NT2/D1 (cell line): ENCODE data around the gene CHCHD4.
"Not testable (repeated sequence)": the region's sequence is repeated elsewhere in the genome, so short reads cannot be mapped to it uniquely, and the experiment has no call there.

Source experiments
- DNase-seq: peaks from one replicate; pipeline ENCODE4 v3.0.0-alpha.2; 2011; ENCODE audit warnings: low read depth, low spot score
- H3K27me3 ChIP-seq: 2 replicates; pipeline ENCODE4 v1.6.0; 2011; ENCODE audit warnings: mild to moderate bottlenecking; ENCODE audit not compliant: insufficient read length, insufficient read depth
- H3K36me3 ChIP-seq: 2 replicates; pipeline ENCODE4 v1.6.1; 2011; ENCODE audit warnings: mild to moderate bottlenecking, low read length, mixed read lengths; ENCODE audit not compliant: insufficient read depth, insufficient read length
- H3K4me1 ChIP-seq: 2 replicates; pipeline ENCODE4 v1.5.1; 2011; ENCODE audit not compliant: insufficient read depth, insufficient read length
- H3K4me3 ChIP-seq: 2 replicates; pipeline ENCODE4 v1.5.1; 2011; ENCODE audit warnings: low read depth; ENCODE audit not compliant: insufficient read length
- H3K9ac ChIP-seq: 2 replicates; pipeline ENCODE4 v1.6.0; 2011; ENCODE audit warnings: low read depth; ENCODE audit not compliant: insufficient read length
- H3K9me3 ChIP-seq: 2 replicates; pipeline ENCODE4 v1.5.1; 2011; ENCODE audit warnings: mild to moderate bottlenecking, low read length; ENCODE audit not compliant: insufficient read depth
- SUZ12 ChIP-seq: IDR thresholded peaks from 2 replicates; pipeline ENCODE4 v1.6.1; 2011; ENCODE audit not compliant: insufficient read length, insufficient read depth; ENCODE audit errors: extremely low read depth
- YY1 ChIP-seq: IDR thresholded peaks from 2 replicates; pipeline ENCODE4 v1.6.1; 2011; ENCODE audit not compliant: insufficient read length, insufficient read depth
- ZNF274 ChIP-seq: IDR thresholded peaks from 2 replicates; pipeline ENCODE4 v1.6.1; 2011; ENCODE audit warnings: mild to moderate bottlenecking, low read depth, low read length

Gene CHCHD4

DNA sequence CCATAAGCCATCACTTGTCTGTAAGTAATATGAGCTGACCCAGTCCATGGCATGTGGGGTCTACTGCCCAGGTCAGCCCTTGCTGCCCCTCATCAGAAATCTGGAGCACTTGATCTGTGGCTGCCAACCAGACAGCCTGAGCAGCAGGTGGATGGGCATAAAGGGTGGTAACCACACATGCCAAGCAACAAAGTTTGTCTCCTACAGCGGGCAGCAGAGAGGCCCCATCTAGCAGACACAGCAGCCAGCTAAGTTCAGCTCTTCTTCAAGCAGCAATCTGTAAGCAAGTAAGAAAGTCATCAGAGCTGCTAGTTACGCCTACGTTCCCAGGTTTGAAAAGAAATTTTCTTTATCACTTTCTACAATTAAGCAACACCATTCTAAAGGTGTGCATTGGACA lies 27.9 kb downstream of the CHCHD4 start:
- Histone ChIP-seq H3K9me3 (0 out of 2 replicates have a peak, but pooled peaks cover 7% of the 10 kb centered on the region), H3K27me3 (no peaks in the 10 kb centered on the region), H3K36me3 (no peaks in the 10 kb centered on the region), H3K9ac (no peak overlapping the region), H3K4me1 (no peaks in the 10 kb centered on the region), H3K4me3 (no peak overlapping the region)
- no peak for DNase-seq
- TF ChIP-seq YY1 = no peak
- TF ChIP-seq ZNF274 = no peak
- no peak for TF ChIP-seq SUZ12

DNA sequence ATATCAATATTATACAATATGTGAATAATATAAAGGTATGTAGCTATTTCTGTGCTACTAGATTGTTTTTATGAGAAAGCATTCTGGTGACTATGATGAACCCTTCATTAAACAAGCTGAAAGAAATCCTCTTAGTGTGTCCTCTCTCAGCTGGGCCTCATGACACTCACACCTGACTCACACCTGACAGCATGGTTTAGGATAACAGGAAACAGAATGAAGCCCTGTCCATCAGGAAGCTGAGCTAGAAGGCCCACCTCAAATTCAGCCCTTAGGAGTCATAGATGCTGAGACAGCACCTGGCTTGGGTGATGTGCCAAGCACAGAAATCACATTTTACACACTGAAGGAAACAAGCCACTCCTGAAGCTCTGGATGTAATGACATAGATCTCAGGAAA lies 30.8 kb downstream of the CHCHD4 start:
- TF ChIP-seq ZNF274 = no peak
- TF ChIP-seq YY1 = no peak
- TF ChIP-seq SUZ12 = no peak
- no peaks in the 10 kb centered on the region for H3K4me1 ChIP-seq
- DNase-seq = no peak
- no peaks in the 10 kb centered on the region for H3K36me3 ChIP-seq
- H3K27me3 ChIP-seq = no peaks in the 10 kb centered on the region
- no peak overlapping the region for H3K4me3 ChIP-seq
- no peak overlapping the region for H3K9ac ChIP-seq
- H3K9me3 ChIP-seq = 0 out of 2 replicates have a peak, but pooled peaks cover 9% of the 10 kb centered on the region

DNA sequence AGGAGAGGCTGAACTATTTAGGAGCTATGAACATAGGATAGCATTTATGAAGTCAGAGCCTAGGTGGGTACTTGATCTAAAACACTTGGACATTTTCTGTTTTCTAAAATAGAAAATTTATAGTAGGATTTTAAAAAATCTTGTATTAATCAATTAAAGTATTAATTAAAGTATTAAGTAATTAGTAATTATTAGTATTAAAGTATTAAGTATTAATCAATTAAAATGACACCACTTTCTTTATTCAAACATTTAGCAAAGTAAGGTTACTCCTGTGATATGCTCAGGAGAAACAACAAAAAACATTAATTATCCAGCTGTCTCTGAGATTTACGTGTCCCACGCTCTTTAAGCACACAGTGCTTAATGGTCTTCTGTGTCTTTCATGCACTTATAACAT lies 32.2 kb downstream of the CHCHD4 start:
- H3K4me3 ChIP-seq = no peak overlapping the region
- no peaks in the 10 kb centered on the region for H3K4me1 ChIP-seq
- no peak for TF ChIP-seq SUZ12
- no peak for TF ChIP-seq ZNF274
- TF ChIP-seq YY1 = no peak
- no peak for DNase-seq
- H3K36me3 ChIP-seq = no peaks in the 10 kb centered on the region
- no peak overlapping the region for H3K9ac ChIP-seq
- H3K9me3 ChIP-seq = peaks cover 14% of the 10 kb centered on the region
- no peaks in the 10 kb centered on the region for H3K27me3 ChIP-seq

DNA sequence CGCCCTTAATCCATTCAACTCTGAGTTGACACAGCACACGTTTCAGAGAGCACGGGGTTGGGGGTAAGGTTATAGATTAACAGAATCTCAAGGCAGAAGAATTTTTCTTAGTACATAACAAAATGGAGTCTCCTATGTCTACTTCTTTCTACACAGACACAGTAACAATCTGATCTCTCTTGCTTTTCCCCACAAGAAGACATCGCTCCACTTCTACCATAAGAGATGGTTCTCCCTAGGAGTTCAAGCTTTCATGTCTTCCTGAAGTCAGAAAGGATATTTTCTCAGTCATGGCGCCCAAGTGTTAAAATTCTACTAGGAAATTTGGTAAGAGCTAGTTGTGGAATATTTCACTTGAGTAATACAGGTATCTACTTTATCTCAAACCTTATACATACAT lies 32.7 kb downstream of the CHCHD4 start:
- not testable (repeated sequence) for H3K9ac ChIP-seq, H3K27me3 ChIP-seq, H3K4me1 ChIP-seq, H3K4me3 ChIP-seq, H3K36me3 ChIP-seq, DNase-seq
- H3K9me3 ChIP-seq = peaks cover 19% of the 10 kb centered on the region

DNA sequence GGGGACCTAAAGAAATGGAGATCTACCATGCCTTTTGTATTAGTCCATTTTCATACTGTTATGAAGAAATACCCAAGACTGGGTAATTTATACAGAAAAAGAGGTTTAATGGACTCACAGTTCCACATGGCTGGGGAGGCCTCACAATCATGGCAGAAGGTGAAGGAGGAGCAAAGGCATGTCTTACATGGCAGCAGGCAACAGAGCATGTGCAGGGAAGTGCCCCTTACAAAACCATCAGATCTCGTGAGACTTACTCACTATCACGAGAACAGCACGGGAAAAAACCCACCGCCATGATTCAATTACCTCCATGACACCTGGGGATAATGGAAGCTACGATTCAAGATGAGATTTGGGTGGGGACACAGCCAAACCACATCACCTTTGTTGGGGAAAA lies 37.2 kb downstream of the CHCHD4 start:
- H3K9ac ChIP-seq, H3K27me3 ChIP-seq, H3K36me3 ChIP-seq, H3K4me1 ChIP-seq, H3K4me3 ChIP-seq, DNase-seq: not testable (repeated sequence)
- H3K9me3 ChIP-seq = peaks cover 21% of the 10 kb centered on the region

DNA sequence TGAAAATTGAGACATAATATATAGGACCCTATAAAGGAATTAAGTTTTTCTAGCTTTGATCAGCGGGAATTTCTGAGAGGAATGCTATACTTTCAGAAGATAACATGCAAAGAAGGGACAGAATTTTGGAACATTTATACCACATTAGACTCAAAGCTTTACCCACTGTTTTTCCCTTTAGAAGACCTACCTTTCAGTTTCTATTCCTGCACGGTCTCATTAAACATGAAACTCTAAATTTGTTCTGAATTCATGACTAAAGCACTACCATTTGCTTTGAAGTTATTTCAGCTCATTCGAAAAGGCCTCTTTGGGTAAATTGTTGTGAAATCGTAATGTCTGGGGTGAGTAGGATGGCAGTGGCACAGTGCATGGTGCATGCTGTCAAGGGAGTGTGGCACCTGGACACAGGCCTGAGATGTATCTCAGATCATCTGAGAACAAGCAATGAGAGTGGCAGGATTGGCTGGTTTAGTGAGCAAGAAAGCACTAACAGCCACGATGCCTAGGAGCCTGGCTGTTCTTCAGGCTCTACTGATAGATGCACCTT lies 42.5 kb downstream of the CHCHD4 start:
- DNase-seq = no peak

DNA sequence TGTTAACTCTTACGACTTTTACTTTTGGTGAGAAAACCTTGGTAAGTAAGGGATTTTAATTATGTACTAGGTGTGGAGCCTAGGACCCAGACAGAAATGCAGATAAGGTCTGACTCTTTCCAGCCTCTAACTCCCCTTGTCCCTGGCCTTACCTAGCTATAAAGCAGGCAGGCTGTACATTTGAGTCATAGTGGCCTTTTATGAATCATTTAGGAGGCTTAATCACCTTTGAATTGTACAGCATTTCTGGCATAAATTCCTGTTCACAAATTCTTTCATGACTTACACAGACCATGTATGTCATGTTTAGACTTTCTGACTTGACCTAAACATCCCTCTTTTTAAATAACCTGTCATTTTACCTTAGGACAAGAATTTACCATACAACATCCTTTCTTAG lies 47.4 kb downstream of the CHCHD4 start:
- no peak for DNase-seq
- TF ChIP-seq ZNF274 (no peak), SUZ12 (no peak), YY1 (no peak)

More for the DNA sequence above, 42.5 kb downstream of the CHCHD4 start:
- Histone ChIP-seq H3K36me3 (no peaks in the 10 kb centered on the region), H3K27me3 (no peaks in the 10 kb centered on the region), H3K9me3 (peaks cover 26% of the 10 kb centered on the region), H3K4me3 (no peak overlapping the region), H3K4me1 (no peaks in the 10 kb centered on the region), H3K9ac (no peak overlapping the region)
- TF ChIP-seq ZNF274 = no peak
- no peak for TF ChIP-seq SUZ12
- no peak for TF ChIP-seq YY1

DNA sequence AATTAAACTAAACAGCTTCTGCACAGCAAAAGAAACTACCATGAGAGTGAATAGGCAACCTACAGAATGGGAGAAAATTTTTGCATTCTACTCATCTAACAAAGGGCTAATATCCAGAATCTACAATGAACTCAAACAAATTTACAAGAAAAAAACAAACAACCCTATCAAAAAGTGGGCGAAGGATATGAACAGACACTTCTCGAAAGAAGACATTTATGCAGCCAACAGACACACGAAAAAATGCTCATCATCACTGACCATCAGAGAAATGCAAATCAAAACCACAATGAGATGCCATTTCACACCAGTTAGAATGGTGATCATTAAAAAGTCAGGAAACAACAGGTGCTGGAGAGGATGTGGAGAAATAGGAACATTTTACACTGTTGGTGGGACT lies 49.4 kb downstream of the CHCHD4 start:
- H3K4me3 ChIP-seq, H3K9ac ChIP-seq, H3K36me3 ChIP-seq, DNase-seq, H3K27me3 ChIP-seq, H3K4me1 ChIP-seq: not testable (repeated sequence)
- peaks cover 27% of the 10 kb centered on the region for H3K9me3 ChIP-seq

More for the DNA sequence above, 47.4 kb downstream of the CHCHD4 start:
- no peak overlapping the region for H3K4me3 ChIP-seq
- no peaks in the 10 kb centered on the region for H3K4me1 ChIP-seq
- no peaks in the 10 kb centered on the region for H3K36me3 ChIP-seq
- no peaks in the 10 kb centered on the region for H3K27me3 ChIP-seq
- H3K9ac ChIP-seq = no peak overlapping the region
- H3K9me3 ChIP-seq = peaks cover 31% of the 10 kb centered on the region
